ENCODE results near the gene RAD51B. TPM values are rescaled to one million over a fixed set of nuclear protein-coding genes. Genes with fewer than 3 reads are reported as not detected.

RAD51B gene
- total RNA-seq, 1 experiment from 2014 or later = 23.3 TPM

- ChIA-PET POLR2A (ENCODE audit: low non-redundant PET) (no interaction called here), CTCF (no interaction called here)
- no TSS peak for BruUV-seq (replicated peaks)
- DNase-seq (ENCODE audit: low spot score) = no peak
- Histone ChIP-seq H3K36me3 (ENCODE audit: insufficient read depth, low read length, poor library complexity, severe bottlenecking) (no peaks in the 10 kb centered on the region), H3K27ac (ENCODE audit: low read depth, low read length, poor library complexity, severe bottlenecking) (no peak overlapping the region), H3K27me3 (replicated peaks; ENCODE audit: insufficient read depth, low read depth, low read length, poor library complexity) (no peaks in the 10 kb centered on the region), H3K9me3 (ENCODE audit: low read depth, low read length, poor library complexity, severe bottlenecking) (no peaks in the 10 kb centered on the region), H3K4me1 (ENCODE audit: insufficient read depth, low read length, poor library complexity, severe bottlenecking) (no peaks in the 10 kb centered on the region), H3K4me3 (ENCODE audit: low read depth, low read length, poor library complexity, severe bottlenecking) (no peak overlapping the region)
- TF ChIP-seq EZH2 (IDR thresholded peaks at IDR 0.05; ENCODE audit: borderline replicate concordance, low read depth, low read length, poor library complexity, severe bottlenecking) = no peak
- intact Hi-C loops (cut with micrococcal nuclease; ENCODE audit: unreplicated experiment) = no loop called here
Measured at GRCh38 chr14:68704736-68705720, 885.4 kb downstream of the RAD51B start.

- ChIA-PET CTCF (no interaction called here), POLR2A (ENCODE audit: low non-redundant PET) (no interaction called here)
- H3K27me3 ChIP-seq (replicated peaks; ENCODE audit: insufficient read depth, low read depth, low read length, poor library complexity) = no peaks in the 10 kb centered on the region
- H3K36me3 ChIP-seq (ENCODE audit: insufficient read depth, low read length, poor library complexity, severe bottlenecking) = no peaks in the 10 kb centered on the region
- intact Hi-C loops (cut with micrococcal nuclease; ENCODE audit: unreplicated experiment) = no loop called here
- no peak for TF ChIP-seq EZH2 (IDR thresholded peaks at IDR 0.05; ENCODE audit: borderline replicate concordance, low read depth, low read length, poor library complexity, severe bottlenecking)
- no peak for TF ChIP-seq CTCF (conservative IDR thresholded peaks at IDR 0.05; ENCODE audit: low read depth, low read length)
- no peak overlapping the region for H3K27ac ChIP-seq (ENCODE audit: low read depth, low read length, poor library complexity, severe bottlenecking)
- no peaks in the 10 kb centered on the region for H3K9me3 ChIP-seq (ENCODE audit: low read depth, low read length, poor library complexity, severe bottlenecking)
- DNase-seq (ENCODE audit: low spot score) = no peak
- no peaks in the 10 kb centered on the region for H3K4me1 ChIP-seq (ENCODE audit: insufficient read depth, low read length, poor library complexity, severe bottlenecking)
- no peak overlapping the region for H3K4me3 ChIP-seq (ENCODE audit: low read depth, low read length, poor library complexity, severe bottlenecking)
- BruUV-seq (replicated peaks) = no TSS peak
Measured at GRCh38 chr14:68705741-68706283, 886.2 kb downstream of the RAD51B start.

- no TSS peak for BruUV-seq (replicated peaks)
- intact Hi-C loops (cut with micrococcal nuclease; ENCODE audit: unreplicated experiment) = no loop called here
- Histone ChIP-seq H3K27me3 (replicated peaks; ENCODE audit: insufficient read depth, low read depth, low read length, poor library complexity) (no peaks in the 10 kb centered on the region), H3K4me1 (ENCODE audit: insufficient read depth, low read length, poor library complexity, severe bottlenecking) (peaks cover 8% of the 10 kb centered on the region), H3K9me3 (ENCODE audit: low read depth, low read length, poor library complexity, severe bottlenecking) (no peaks in the 10 kb centered on the region), H3K27ac (ENCODE audit: low read depth, low read length, poor library complexity, severe bottlenecking) (no peak overlapping the region), H3K4me3 (ENCODE audit: low read depth, low read length, poor library complexity, severe bottlenecking) (no peak overlapping the region), H3K36me3 (ENCODE audit: insufficient read depth, low read length, poor library complexity, severe bottlenecking) (no peaks in the 10 kb centered on the region)
- TF ChIP-seq CTCF (conservative IDR thresholded peaks at IDR 0.05; ENCODE audit: low read depth, low read length) (no peak), EZH2 (IDR thresholded peaks at IDR 0.05; ENCODE audit: borderline replicate concordance, low read depth, low read length, poor library complexity, severe bottlenecking) (no peak)
- ChIA-PET CTCF (no interaction called here), POLR2A (ENCODE audit: low non-redundant PET) (no interaction called here)
- DNase-seq (ENCODE audit: low spot score) = no peak
Measured at GRCh38 chr14:68707482-68707881, 887.9 kb downstream of the RAD51B start.

Data from A673 (cell line).